Ishikawa (cell line): ENCODE measurements around the gene CTSG.

Source experiments
- CEBPB ChIP-seq: IDR thresholded peaks from 2 replicates; pipeline ENCODE4 v1.6.1; 2012
- CREB1 ChIP-seq: IDR thresholded peaks from 2 replicates; pipeline ENCODE4 v1.6.1; 2012; ENCODE audit warnings: low read depth
- EGR1 ChIP-seq: IDR thresholded peaks from 2 replicates; pipeline ENCODE4 v1.6.1; 2012
- EP300 ChIP-seq: IDR thresholded peaks from 2 replicates; pipeline ENCODE4 v1.6.1; 2012; ENCODE audit warnings: borderline replicate concordance
- FOXM1 ChIP-seq: IDR thresholded peaks from 2 replicates; pipeline ENCODE4 v1.6.1; 2012; ENCODE audit warnings: low read depth, borderline replicate concordance
- NFIC ChIP-seq: IDR thresholded peaks from 2 replicates; pipeline ENCODE4 v1.6.1; 2012
- RAD21 ChIP-seq: IDR thresholded peaks from 2 replicates; pipeline ENCODE4 v1.6.1; 2012; ENCODE audit warnings: low read depth
- REST ChIP-seq: IDR thresholded peaks from 2 replicates; pipeline ENCODE4 v1.6.1; 2012; ENCODE audit warnings: low read depth, mild to moderate bottlenecking
- TAF1 ChIP-seq: IDR thresholded peaks from 2 replicates; pipeline ENCODE4 v1.6.1; 2012; ENCODE audit warnings: low read depth, mild to moderate bottlenecking
- TCF12 ChIP-seq: IDR thresholded peaks from 2 replicates; pipeline ENCODE4 v1.6.1; 2012; ENCODE audit warnings: low read depth
- TEAD4 ChIP-seq: IDR thresholded peaks from 2 replicates; pipeline ENCODE4 v1.6.1; 2012
- YY1 ChIP-seq: IDR thresholded peaks from 2 replicates; pipeline ENCODE4 v1.6.1; 2012; ENCODE audit warnings: low read depth
- ZBTB7A ChIP-seq: IDR thresholded peaks from 2 replicates; pipeline ENCODE4 v1.6.1; 2012; ENCODE audit warnings: low read depth
- TF ChIP-seq, protein P1 (sequence below): IDR thresholded peaks from 2 replicates; pipeline ENCODE4 v1.6.1; 2012
- TF ChIP-seq, protein P2 (sequence below): IDR thresholded peaks from 2 replicates; pipeline ENCODE4 v1.6.1; 2012

CTSG gene

GRCh38 chr14:24576771-24577170 is 721 bp upstream of the CTSG start:
- no peak for TF ChIP-seq TCF12
- TF ChIP-seq RAD21, result no peak
- no peak for TF ChIP-seq FOXM1
- no peak for TF ChIP-seq EGR1
- no peak for TF ChIP-seq REST
- no peak for TF ChIP-seq NFIC
- no peak for TF ChIP-seq EP300
- TF ChIP-seq TEAD4, result no peak
- no peak for TF ChIP-seq TAF1
- TF ChIP-seq, protein P1, sequence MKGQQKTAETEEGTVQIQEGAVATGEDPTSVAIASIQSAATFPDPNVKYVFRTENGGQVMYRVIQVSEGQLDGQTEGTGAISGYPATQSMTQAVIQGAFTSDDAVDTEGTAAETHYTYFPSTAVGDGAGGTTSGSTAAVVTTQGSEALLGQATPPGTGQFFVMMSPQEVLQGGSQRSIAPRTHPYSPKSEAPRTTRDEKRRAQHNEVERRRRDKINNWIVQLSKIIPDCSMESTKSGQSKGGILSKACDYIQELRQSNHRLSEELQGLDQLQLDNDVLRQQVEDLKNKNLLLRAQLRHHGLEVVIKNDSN, result no peak
- TF ChIP-seq YY1, result no peak
- no peak for TF ChIP-seq CREB1
- TF ChIP-seq ZBTB7A, result no peak
- TF ChIP-seq, protein P2, sequence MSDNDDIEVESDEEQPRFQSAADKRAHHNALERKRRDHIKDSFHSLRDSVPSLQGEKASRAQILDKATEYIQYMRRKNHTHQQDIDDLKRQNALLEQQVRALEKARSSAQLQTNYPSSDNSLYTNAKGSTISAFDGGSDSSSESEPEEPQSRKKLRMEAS, result no peak
- no peak for TF ChIP-seq CEBPB

- no peak for TF ChIP-seq TAF1
- TF ChIP-seq TEAD4, result no peak
- TF ChIP-seq EP300, result no peak
- no peak for TF ChIP-seq FOXM1
- no peak for TF ChIP-seq RAD21
Observed at GRCh38 chr14:24574206-24574774, 1.8 kb downstream of the CTSG start.

GRCh38 chr14:24566318-24566717 is 9.7 kb downstream of the CTSG start:
- TF ChIP-seq TCF12 (no peak), FOXM1 (no peak), YY1 (no peak), NFIC (no peak), REST (no peak), TAF1 (no peak), RAD21 (no peak), CEBPB (no peak), EP300 (no peak)
- TF ChIP-seq, protein P2, result no peak

- no peak for TF ChIP-seq FOXM1
- TF ChIP-seq ZBTB7A, result no peak
- TF ChIP-seq CEBPB, result no peak
- no peak for TF ChIP-seq YY1
- TF ChIP-seq EGR1, result no peak
- TF ChIP-seq REST, result no peak
- TF ChIP-seq TAF1, result no peak
- TF ChIP-seq TEAD4, result no peak
- no peak for TF ChIP-seq TCF12
- no peak for TF ChIP-seq EP300
- no peak for TF ChIP-seq CREB1
- TF ChIP-seq, protein P2, result no peak
- TF ChIP-seq NFIC, result no peak
- TF ChIP-seq RAD21, result no peak
- TF ChIP-seq, protein P1, result no peak
Observed at GRCh38 chr14:24565766-24566165, 10.3 kb downstream of the CTSG start.
